C4-2B (cell line): ENCODE measurements around the gene USH2A.

Source experiments
- H3K27ac ChIP-seq: fragments of 450-650 bp; 2 replicates; pipeline ENCODE4 v1.5.1; 2017
- ZFX ChIP-seq: fragments of 450-650 bp; IDR thresholded peaks from 2 replicates; pipeline ENCODE4 v1.6.1; 2017
- TF ChIP-seq, protein P1 (sequence below): fragments of 450-650 bp; conservative IDR thresholded peaks from 2 replicates; pipeline ENCODE4 v1.5.1; 2017; ENCODE audit warnings: mild to moderate bottlenecking

USH2A gene

DNA sequence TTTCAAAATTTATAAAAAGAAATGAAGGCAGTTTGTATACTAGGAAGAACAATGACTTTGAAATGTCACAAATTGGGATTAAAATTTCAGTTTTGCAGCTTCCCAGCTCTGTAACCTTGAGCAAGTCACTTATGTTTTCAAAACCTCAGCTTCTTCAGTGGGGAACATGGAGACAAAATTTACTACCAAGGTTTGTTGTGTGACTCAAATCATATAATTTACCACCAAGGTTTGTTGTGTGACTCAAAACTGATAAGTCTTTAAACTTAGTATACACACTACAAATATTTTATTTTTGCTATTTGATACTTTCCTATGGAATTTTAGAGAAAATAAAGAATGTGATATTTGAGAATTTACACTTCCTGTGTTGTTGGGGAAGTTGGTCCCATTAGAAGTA, 636.3 kb downstream of the USH2A start:
- H3K27ac ChIP-seq = no peak overlapping the region
- no peak for TF ChIP-seq ZFX
- TF ChIP-seq, protein P1, sequence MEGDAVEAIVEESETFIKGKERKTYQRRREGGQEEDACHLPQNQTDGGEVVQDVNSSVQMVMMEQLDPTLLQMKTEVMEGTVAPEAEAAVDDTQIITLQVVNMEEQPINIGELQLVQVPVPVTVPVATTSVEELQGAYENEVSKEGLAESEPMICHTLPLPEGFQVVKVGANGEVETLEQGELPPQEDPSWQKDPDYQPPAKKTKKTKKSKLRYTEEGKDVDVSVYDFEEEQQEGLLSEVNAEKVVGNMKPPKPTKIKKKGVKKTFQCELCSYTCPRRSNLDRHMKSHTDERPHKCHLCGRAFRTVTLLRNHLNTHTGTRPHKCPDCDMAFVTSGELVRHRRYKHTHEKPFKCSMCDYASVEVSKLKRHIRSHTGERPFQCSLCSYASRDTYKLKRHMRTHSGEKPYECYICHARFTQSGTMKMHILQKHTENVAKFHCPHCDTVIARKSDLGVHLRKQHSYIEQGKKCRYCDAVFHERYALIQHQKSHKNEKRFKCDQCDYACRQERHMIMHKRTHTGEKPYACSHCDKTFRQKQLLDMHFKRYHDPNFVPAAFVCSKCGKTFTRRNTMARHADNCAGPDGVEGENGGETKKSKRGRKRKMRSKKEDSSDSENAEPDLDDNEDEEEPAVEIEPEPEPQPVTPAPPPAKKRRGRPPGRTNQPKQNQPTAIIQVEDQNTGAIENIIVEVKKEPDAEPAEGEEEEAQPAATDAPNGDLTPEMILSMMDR = no peak

GRCh38 chr1:215780641-215781040, 642.6 kb downstream of the USH2A start:
- TF ChIP-seq, protein P1 = no peak
- no peak for TF ChIP-seq ZFX
- no peak overlapping the region for H3K27ac ChIP-seq

GRCh38 chr1:215780139-215780538, 643.1 kb downstream of the USH2A start:
- H3K27ac ChIP-seq = no peak overlapping the region
- TF ChIP-seq ZFX = no peak
- TF ChIP-seq, protein P1 = no peak

DNA sequence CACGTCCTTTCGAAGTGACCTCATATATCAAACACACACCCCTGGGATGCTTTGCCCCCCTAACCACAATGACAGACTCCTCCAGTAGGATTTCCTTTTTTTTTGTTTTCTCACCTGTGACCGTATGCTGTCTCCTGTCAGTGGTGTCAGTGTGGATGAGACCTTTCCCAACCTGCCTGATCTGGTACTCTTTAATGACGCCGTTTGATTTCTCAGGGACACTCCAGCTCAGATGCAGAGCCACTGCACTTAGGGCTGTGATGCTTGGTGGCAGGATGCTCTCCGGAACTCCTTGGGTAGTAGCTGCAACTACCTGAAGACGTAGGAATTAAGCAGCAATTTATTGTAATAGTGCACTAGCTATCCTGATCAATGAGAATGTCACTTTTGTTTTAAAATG, 643.5 kb downstream of the USH2A start:
- no peak overlapping the region for H3K27ac ChIP-seq
- no peak for TF ChIP-seq ZFX
- TF ChIP-seq, protein P1 = no peak

DNA sequence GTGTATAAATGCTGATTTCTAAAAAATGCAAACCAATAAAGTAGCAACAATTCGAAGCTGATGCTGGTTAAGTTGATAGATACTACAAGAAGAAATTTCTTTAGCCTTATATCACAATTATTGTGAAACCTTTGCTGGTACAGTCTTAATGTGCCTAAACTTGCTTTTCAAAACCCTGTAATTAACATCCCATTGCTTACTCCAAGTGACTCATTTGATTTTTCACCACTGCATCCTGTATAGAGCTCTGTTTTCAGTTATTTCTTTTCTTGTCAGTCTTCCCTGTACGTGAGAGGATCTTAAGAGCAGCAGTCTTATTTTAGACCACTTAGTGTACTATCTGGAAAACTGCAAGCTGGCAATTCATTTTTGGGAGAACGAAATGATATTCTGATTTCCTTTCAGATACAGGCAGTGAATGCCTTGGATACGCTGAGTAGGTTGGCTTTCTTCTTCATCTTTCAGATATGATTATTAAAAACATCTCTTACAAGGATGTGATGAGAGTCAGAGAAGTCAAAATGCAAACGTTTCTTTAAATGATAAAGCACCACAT, 645.8 kb downstream of the USH2A start:
- no peak for TF ChIP-seq ZFX
- TF ChIP-seq, protein P1 = no peak
- H3K27ac ChIP-seq = no peak overlapping the region

- H3K27ac ChIP-seq = no peak overlapping the region
- TF ChIP-seq, protein P1 = no peak
- no peak for TF ChIP-seq ZFX
Observed at GRCh38 chr1:215776336-215776735, 646.9 kb downstream of the USH2A start.

DNA sequence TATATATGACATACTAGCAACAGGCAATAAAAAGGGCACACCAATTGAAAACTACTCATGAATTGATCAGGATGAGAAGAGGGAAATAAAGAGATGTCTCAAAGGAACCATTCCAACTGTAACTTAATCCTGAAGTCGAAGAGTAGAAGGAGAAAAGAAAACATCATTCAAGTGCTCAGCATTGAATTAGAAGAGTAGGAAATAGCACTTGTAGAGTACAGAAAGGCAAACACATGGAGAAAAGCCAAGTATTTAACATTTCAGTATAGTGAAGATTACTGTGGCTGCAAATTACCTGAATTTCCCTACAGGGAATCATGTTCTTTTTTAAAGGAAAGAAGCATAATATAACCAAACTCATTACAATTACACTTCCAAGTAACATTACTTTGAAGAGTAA, 651.1 kb downstream of the USH2A start:
- H3K27ac ChIP-seq = no peak overlapping the region
- TF ChIP-seq ZFX = no peak
- TF ChIP-seq, protein P1 = no peak
